Measurements from ENCODE around the gene NPIPA7. TPM values are rescaled to one million over a fixed set of nuclear protein-coding genes. Genes with fewer than 3 reads are reported as not detected.
"Not testable (repeated sequence)": the region's sequence is repeated elsewhere in the genome, so short reads cannot be mapped to it uniquely, and the experiment has no call there.

NPIPA7 gene
- total RNA-seq, 1 donor from 2014 or later, result 4.7 TPM

DNA sequence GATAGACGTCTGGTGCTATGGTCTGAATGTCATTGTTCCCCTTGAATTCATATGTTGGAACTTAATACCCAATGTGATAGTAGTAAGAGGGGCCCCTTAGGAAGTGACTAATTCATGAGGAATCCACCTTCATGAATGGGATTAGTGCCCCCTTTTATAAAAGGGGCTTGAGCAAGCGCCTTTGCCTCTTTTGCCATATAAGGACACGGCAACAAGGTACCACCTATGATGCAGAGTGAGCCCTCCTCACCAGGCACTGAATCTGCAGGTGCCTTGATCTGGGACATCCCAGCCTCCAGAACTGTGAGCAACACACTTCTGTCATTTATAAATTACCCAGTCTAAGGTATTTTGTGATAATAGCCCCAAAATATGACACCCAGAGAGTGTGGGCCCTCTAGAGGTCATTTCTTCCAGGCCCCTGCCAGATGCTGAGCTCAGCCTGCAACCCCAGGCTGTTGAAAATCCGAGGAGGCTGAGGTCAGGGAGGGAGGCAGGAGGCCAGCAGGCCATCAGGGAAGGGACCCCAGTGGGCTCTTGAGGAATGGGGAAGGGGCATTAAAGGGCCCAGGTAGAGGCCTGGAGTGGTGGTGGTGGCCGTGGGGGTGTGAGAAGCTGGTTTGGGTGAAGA, 39.1 kb downstream of the NPIPA7 start:
- DNase-seq (ENCODE audit: extremely low read depth, low read depth, low spot score), result not testable (repeated sequence)

DNA sequence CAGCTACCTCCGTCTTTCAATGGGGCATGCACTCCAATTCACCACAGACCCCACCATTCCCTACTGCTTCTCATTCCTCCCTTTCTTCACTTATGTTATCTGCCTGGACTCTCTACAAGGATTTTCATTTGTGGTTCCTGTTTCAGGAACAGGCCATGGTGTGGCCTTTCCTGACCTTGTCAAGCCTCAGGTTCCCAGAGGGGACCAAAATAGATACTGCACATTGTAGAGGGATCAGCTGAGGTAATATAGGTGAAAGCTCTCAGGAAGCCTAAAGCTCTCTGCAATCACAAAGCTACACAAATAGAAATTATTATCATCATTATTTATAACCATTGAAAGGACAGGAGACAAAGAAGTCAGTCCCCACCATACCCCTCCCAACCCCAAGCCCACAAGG, 41.6 kb downstream of the NPIPA7 start:
- not testable (repeated sequence) for DNase-seq (ENCODE audit: extremely low read depth, low read depth, low spot score)

DNA sequence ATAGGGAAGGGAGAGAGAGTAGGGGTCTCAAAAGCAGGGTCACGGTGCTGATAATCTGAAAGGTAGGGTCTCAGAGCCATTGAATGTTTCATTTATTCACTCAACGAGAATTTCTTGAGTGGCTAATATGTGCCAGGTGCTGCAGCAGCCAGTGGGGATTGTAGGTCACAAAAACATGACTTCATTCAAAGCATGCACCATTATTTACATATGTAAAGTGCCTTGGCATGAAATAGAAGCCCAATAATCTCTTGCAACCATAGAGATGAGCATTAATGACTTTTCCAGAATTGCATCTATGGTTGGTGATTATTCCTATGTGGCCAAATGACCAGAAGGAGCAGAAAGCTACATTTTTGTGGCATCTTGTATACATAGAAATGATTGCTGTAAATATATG, 46.2 kb downstream of the NPIPA7 start:
- DNase-seq (ENCODE audit: extremely low read depth, low read depth, low spot score), result not testable (repeated sequence)

DNA sequence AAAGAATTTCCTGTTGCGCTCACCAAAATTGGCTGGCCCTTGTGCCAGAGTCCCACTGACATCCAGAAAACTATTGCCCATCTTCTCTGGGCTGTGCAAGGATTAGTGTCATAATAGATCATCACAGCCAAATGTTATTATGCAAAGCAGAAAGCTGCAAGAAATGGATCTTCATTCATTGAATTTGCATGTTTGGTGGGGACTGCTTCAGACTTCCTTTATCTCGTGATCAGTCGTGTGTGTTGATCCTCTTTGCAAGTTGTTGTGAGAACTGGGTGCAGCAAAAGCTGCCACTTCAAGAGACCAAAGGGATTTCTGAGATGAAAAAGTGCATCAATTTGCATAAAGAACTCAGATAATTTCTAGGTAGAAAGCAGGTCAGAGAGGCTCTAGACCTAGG, 52.2 kb downstream of the NPIPA7 start:
- not testable (repeated sequence) for DNase-seq (ENCODE audit: extremely low read depth, low read depth, low spot score)

DNA sequence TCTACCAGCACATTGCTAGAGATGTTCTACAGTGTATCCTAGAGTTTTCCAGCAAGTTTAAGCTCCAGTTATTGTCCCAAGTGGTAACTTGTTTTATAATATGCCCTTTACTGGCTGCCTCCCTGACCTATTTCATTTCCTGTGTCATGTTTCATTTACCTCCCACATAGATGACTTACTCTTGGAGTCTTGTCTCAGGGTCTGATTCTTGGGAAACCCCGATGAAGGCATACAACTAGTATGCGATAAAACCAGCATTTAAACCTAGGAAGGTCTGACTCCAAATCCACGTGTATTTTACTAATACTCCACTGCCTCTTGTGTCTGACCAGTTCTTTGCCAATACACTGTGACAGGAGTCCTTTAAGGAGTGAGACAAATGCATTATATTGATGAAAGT, 55.8 kb downstream of the NPIPA7 start:
- DNase-seq (ENCODE audit: extremely low read depth, low read depth, low spot score), result not testable (repeated sequence)

DNA sequence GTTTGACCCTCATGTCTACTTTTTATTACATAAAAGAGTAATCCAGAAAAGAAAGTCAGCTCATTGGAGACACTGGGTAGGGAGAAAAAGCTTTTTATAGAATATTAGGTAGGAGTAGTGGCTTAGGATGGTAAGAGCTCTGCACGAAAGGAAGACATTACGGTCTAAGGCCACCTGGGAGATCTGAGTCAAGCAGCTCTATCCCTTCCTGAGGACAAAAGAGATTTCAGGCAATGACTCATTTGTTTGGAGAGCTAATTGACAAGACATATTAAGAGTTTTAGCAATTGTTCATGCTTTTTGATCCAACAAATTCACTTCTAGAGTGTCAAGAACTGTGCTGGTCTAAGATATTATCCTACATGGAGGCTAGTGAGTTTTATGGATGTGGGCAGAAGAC, 62.5 kb downstream of the NPIPA7 start:
- not testable (repeated sequence) for DNase-seq (ENCODE audit: extremely low read depth, low read depth, low spot score)

Other genes with a start within 250 kb of the NPIPA7 start
- 0.10 and 0.23 TPM in 2 replicates for gene ABCC6, start 155.6 kb upstream of the NPIPA7 start, total RNA-seq
- 80.4 and 108 TPM in 2 replicates for gene NOMO3, start 146.6 kb upstream of the NPIPA7 start, total RNA-seq

All from glomerular endothelial cell (primary cell).